Panc1 (cell line): ENCODE results near the gene TIRAP. TPM values are rescaled to one million over a fixed set of nuclear protein-coding genes. Genes with fewer than 3 reads are reported as not detected.

Experiments
- ATAC-seq: fragments of 200-7000 bp; cut with Tn5 transposase; 2 replicates; pipeline ENCODE4 v1.9.1; 2020; ENCODE audit warnings: mild to moderate bottlenecking, moderate library complexity
- BruUV-seq: library from RNA; stranded (reverse); fragments of 400-500 nt; replicated peaks from 2 replicates; lab custom pipeline; 2021; lab: Mats Ljungman, UMichigan
- CTCF ChIA-PET: fragments of 300-600 bp; sonication (Branson Sonifier 250); formaldehyde crosslinking; loops from one replicate; lab custom pipeline; 2022; ENCODE audit warnings: antibody characterized with exemption; lab: Charles Lee
- POLR2A ChIA-PET: fragments of 300-600 bp; sonication (Branson Sonifier 250); formaldehyde crosslinking; loops from one replicate; lab custom pipeline; 2022; ENCODE audit warnings: antibody characterized with exemption; lab: Charles Lee
- DNase-seq: peaks from one replicate; pipeline ENCODE4 v3.0.0-alpha.2; 2010; ENCODE audit warnings: low read depth, low spot score
- H3K27ac ChIP-seq: 2 replicates; pipeline ENCODE4 v1.5.1; 2011; ENCODE audit warnings: mild to moderate bottlenecking, low read length, inconsistent platforms
- H3K27me3 ChIP-seq: fragments of 200-500 bp; sonication (Bioruptor generic); 2 replicates; pipeline ENCODE4 v1.6.0; 2014; ENCODE audit warnings: low read length, inconsistent platforms; ENCODE audit not compliant: control insufficient read depth, insufficient read depth
- H3K36me3 ChIP-seq: fragments of 200-500 bp; sonication (Bioruptor generic); 2 replicates; pipeline ENCODE4 v1.5.1; 2014; ENCODE audit warnings: inconsistent platforms, mild to moderate bottlenecking, low read length, moderate library complexity; ENCODE audit not compliant: control insufficient read depth, insufficient read depth
- H3K4me1 ChIP-seq: 2 replicates; pipeline ENCODE4 v1.5.1; 2011; ENCODE audit warnings: inconsistent platforms, mild to moderate bottlenecking, low read length, moderate library complexity; ENCODE audit not compliant: control insufficient read depth, insufficient read depth
- H3K4me3 ChIP-seq, 2 experiments: 2 replicates each; pipeline ENCODE4 v1.5.1; 2011 to 2012; ENCODE audit warnings: low read depth in 2 of 2, low read length in 2 of 2, mild to moderate bottlenecking in 2 of 2, inconsistent platforms in 1 of 2, moderate library complexity in 1 of 2
- H3K9me3 ChIP-seq: fragments of 200-500 bp; sonication (Bioruptor generic); 2 replicates; pipeline ENCODE4 v1.5.1; 2014; ENCODE audit warnings: low read depth, mild to moderate bottlenecking, inconsistent platforms, low read length, moderate library complexity; ENCODE audit not compliant: control insufficient read depth, insufficient read depth
- CTCF ChIP-seq: fragments of 450-650 bp; IDR thresholded peaks from 2 replicates; pipeline ENCODE4 v1.5.1; 2017; ENCODE audit warnings: mild to moderate bottlenecking
- POLR2AphosphoS5 ChIP-seq: IDR thresholded peaks from 2 replicates; pipeline ENCODE4 v1.6.1; 2012; ENCODE audit warnings: mild to moderate bottlenecking, low read depth, low read length, moderate library complexity
- REST ChIP-seq, 2 experiments: IDR thresholded peaks; 2 replicates each; pipeline ENCODE4 v1.6.1; 2011 to 2012; ENCODE audit warnings: low read depth in 2 of 2, control low read depth in 1 of 2, low read length in 1 of 2, mild to moderate bottlenecking in 1 of 2, moderate library complexity in 1 of 2; ENCODE audit not compliant: insufficient read depth in 1 of 2
- SIN3A ChIP-seq: IDR thresholded peaks from 2 replicates; pipeline ENCODE4 v1.6.1; 2012; ENCODE audit warnings: low read depth, mild to moderate bottlenecking, low read length, moderate library complexity, borderline replicate concordance; ENCODE audit not compliant: insufficient read depth
- TCF7L2 ChIP-seq: IDR thresholded peaks from 2 replicates; pipeline ENCODE4 v1.6.1; 2011; ENCODE audit warnings: mild to moderate bottlenecking, low read depth, low read length, inconsistent platforms
- in situ Hi-C: cut with HindIII; loops from 2 replicates; pipeline ENCODE4 v1.10.0; 2016; ENCODE audit warnings: low sequenced_read_pairs, low pct_unique_long_range_greater_than_20kb
- intact Hi-C: fragments of 100-400 bp; cut with micrococcal nuclease; formaldehyde crosslinking; loops from one replicate; pipeline ENCODE4 v1.10.0; 2022; ENCODE audit not compliant: unreplicated experiment
- total RNA-seq: library from RNA; stranded (reverse); gene quantifications from one replicate; pipeline ENCODE4 v1.2.1, GENCODE V29; 2021; ENCODE audit not compliant: unreplicated experiment

TIRAP gene
- total RNA-seq, 1 experiment from 2014 or later, result 19.3 TPM

GRCh38 chr11:126277780-126278179, 5.1 kb upstream of the TIRAP start:
- ChIA-PET CTCF (no interaction called here), POLR2A (no interaction called here)
- Histone ChIP-seq H3K9me3 (no peaks in the 10 kb centered on the region), H3K27ac (no peak overlapping the region), H3K4me3 (no peak overlapping the region), H3K4me1 (peaks cover 6% of the 10 kb centered on the region; the same call in 1 of the 2 replicates), H3K36me3 (peaks cover 7% of the 10 kb centered on the region; the same call in 1 of the 2 replicates), H3K27me3 (no peaks in the 10 kb centered on the region)
- DNase-seq (no peak), ATAC-seq (no peak)
- no peak for TF ChIP-seq POLR2AphosphoS5
- TF ChIP-seq REST (IDR thresholded peaks at IDR 0.05; ENCODE audit: insufficient read depth in 1 of 2, low read depth in 2 of 2, low read length in 1 of 2), result no peak
- TF ChIP-seq TCF7L2, result no peak
- no peak for TF ChIP-seq CTCF
- in situ Hi-C loops (no loop called here), intact Hi-C loops (no loop called here)
- BruUV-seq, result no TSS peak

- H3K9me3 ChIP-seq, result no peaks in the 10 kb centered on the region
- ATAC-seq (no peak), DNase-seq (no peak)
- H3K4me3 ChIP-seq, result no peak overlapping the region
- no peaks in the 10 kb centered on the region for H3K27me3 ChIP-seq
- peaks cover 10% of the 10 kb centered on the region; the same call in 1 of the 2 replicates for H3K36me3 ChIP-seq
- in situ Hi-C loops, result no loop called here
- intact Hi-C loops, result no loop called here
- no peak overlapping the region for H3K27ac ChIP-seq
- H3K4me1 ChIP-seq, result peaks cover 6% of the 10 kb centered on the region; the same call in 1 of the 2 replicates
- BruUV-seq, result no TSS peak
- ChIA-PET POLR2A (no interaction called here), CTCF (no interaction called here)
- TF ChIP-seq POLR2AphosphoS5, result no peak
- TF ChIP-seq CTCF, result no peak
- TF ChIP-seq TCF7L2, result no peak
- TF ChIP-seq REST (IDR thresholded peaks at IDR 0.05; ENCODE audit: insufficient read depth in 1 of 2, low read depth in 2 of 2, low read length in 1 of 2), result no peak
- no peak for TF ChIP-seq SIN3A
Observed at GRCh38 chr11:126279191-126279590, 3.7 kb upstream of the TIRAP start.
